Lower leg skin (tissue), 3 donors: Measurements from ENCODE around the gene TYROBP.

Experiments
- CTCF ChIP-seq, 3 donors: fragments of 450-650 bp; IDR thresholded peaks; one replicate each; pipeline ENCODE4 v1.5.1; 2016; ENCODE audit warnings: antibody characterized with exemption in 3 of 3, mild to moderate bottlenecking in 3 of 3, moderate library complexity in 2 of 3
- POLR2A ChIP-seq, 2 donors: fragments of 450-650 bp; IDR thresholded peaks; one replicate each; pipeline ENCODE4 v1.6.1; 2016 to 2017; ENCODE audit warnings: antibody characterized with exemption in 2 of 2, mild to moderate bottlenecking in 1 of 2, moderate library complexity in 1 of 2

GRCh38 chr19:35907377-35907745 is 734 bp downstream of the TYROBP start:
- TF ChIP-seq CTCF (IDR thresholded peaks at IDR 0.05) (no peak), POLR2A (IDR thresholded peaks at IDR 0.05) (no peak)
